K562 (cell line): ENCODE measurements around the gene ZNF48. TPM values are rescaled to one million over a fixed set of nuclear protein-coding genes. Genes with fewer than 3 reads are reported as not detected.

Source experiments
- BCOR ChIP-seq: fragments of 450-650 bp; IDR thresholded peaks from 2 replicates; pipeline ENCODE4 v1.6.1; 2016
- ESRRA ChIP-seq: fragments of 450-650 bp; IDR thresholded peaks from 2 replicates; pipeline ENCODE4 v1.6.1; 2014; ENCODE audit warnings: low read depth, mild to moderate bottlenecking, moderate library complexity, borderline replicate concordance
- HDGF ChIP-seq: fragments of 450-650 bp; IDR thresholded peaks from 2 replicates; pipeline ENCODE4 v1.6.1; 2016
- KDM1A ChIP-seq, 2 experiments: fragments of 450-650 bp; IDR thresholded peaks; 2 replicates each; pipeline ENCODE4 v1.6.1; 2016; ENCODE audit warnings: mild to moderate bottlenecking in 2 of 2
- MAZ ChIP-seq, 2 experiments: fragments of 450-650 bp in 1 of 2; sonication (generic) in 1 of 2; formaldehyde crosslinking; IDR thresholded peaks in 1 of 2; conservative IDR thresholded peaks in 1 of 2; 2 replicates each; pipeline versions ENCODE4 v1.4.0 to v1.5.0; 2020; ENCODE audit warnings: mild to moderate bottlenecking in 1 of 2, missing genetic modification reagents in 1 of 2
- POLR2B ChIP-seq: fragments of 450-650 bp; IDR thresholded peaks from 2 replicates; pipeline ENCODE4 v1.6.1; 2018; ENCODE audit warnings: low read depth; ENCODE audit not compliant: partially characterized antibody
- SMARCA4 ChIP-seq: fragments of 450-650 bp; IDR thresholded peaks from 2 replicates; pipeline ENCODE4 v1.6.1; 2016
- SMARCA5 ChIP-seq: fragments of 450-650 bp; IDR thresholded peaks from 2 replicates; pipeline ENCODE4 v1.6.1; 2016
- ZBTB33 ChIP-seq: sonication (generic); formaldehyde crosslinking; IDR thresholded peaks from 2 replicates; pipeline ENCODE4 v1.8.1; 2023; ENCODE audit warnings: mild to moderate bottlenecking, missing genetic modification reagents
- polyA plus RNA-seq, 8 experiments: library from polyadenylated mRNA; depleted of rRNA in 4 of 8; stranded (reverse) in 5 of 8; unstranded in 3 of 8; fragments of >200 nt; fragmentation: Nextera tagmentation in 2 of 8; fragmentation: Illumina TruSeq in 1 of 8; extraction: Ambion mirVana in 2 of 8; extraction: Trizol in 1 of 8; gene quantifications; 2 replicates each; pipeline versions ENCODE4 v1.2.1 to v1.2.3, GENCODE V29; 2011 to 2014; ENCODE audit warnings: inconsistent platforms in 1 of 8, missing spikeins in 1 of 8
- total RNA-seq, 7 experiments: library from RNA; depleted of rRNA in 6 of 7; stranded (reverse); fragments of >200 nt in 6 of 7; fragmentation: Illumina TruSeq in 2 of 7; extraction: Trizol in 2 of 7; gene quantifications; 2 replicates each; pipeline versions ENCODE4 v1.2.1 to v1.2.3, GENCODE V29; 2011 to 2021; ENCODE audit warnings: low replicate concordance in 1 of 7

The ZNF48 gene
- total and polyA plus RNA-seq, 9 of the 15 experiments (the other 6 are each of a cell fraction or from before 2014, with no cell fraction given) = 0.38 to 11.6 (median 4.7) TPM

DNA sequence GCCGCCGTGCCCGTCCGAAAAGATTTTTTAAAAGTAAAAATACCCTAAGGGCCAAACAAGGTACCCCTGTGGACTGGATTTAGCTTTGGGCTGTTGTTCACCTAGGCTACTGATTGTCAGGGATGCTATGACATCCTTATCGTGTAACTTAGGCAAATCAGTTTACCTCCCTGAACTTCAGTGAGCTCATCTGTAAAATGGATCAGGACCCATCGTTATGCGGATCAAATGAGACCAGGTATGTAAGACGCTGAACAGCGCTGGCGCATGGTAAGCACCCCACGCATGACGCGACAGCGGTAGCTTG, 11.5 kb downstream of the ZNF48 start (continued):
- no peak for TF ChIP-seq ZBTB33 (CRISPR knock-in tag)
- 0 out of 2 replicates have a peak, but pooled peaks have one; percentile 46 for TF ChIP-seq SMARCA5
- TF ChIP-seq BCOR = peak; percentile 70; the same call in 1 of the 2 replicates
- 0 out of 4 replicates have a peak, but pooled peaks of 1 of the 2 experiments have one; percentile 12 for TF ChIP-seq MAZ (CRISPR knock-in tag; conservative IDR thresholded peaks at IDR 0.05 in 1 of 2, IDR thresholded peaks at IDR 0.05 in 1 of 2)
- 0 out of 2 replicates have a peak, but pooled peaks have one; percentile 5 for TF ChIP-seq ESRRA
- peak; percentile 5 for TF ChIP-seq POLR2B
- peak; percentile 67; the same call in 1 of the 2 replicates for TF ChIP-seq HDGF
- TF ChIP-seq KDM1A (IDR thresholded peaks at IDR 0.05) = peak; percentile 62 to 87; a peak in 3 of 4 replicates
- TF ChIP-seq SMARCA4 = peak; percentile 58; the same call in 1 of the 2 replicates
